Gastrocnemius medialis (tissue), 4 donors: ENCODE measurements around the gene LYRM7. TPM values are rescaled to one million over a fixed set of nuclear protein-coding genes. Genes with fewer than 3 reads are reported as not detected.

ENCODE experiments used
- ATAC-seq, 2 donors: fragments of 150-250 bp; one replicate each; pipeline ENCODE4 v1.9.1; 2016
- DNase-seq, 2 donors: peaks; one replicate each; pipeline ENCODE4 v3.0.0-alpha.2; 2019
- H3K27ac ChIP-seq, 4 donors: fragments of 200-600 bp; sonication (generic); 1 replicate in 1 of 4; 2 replicates in 3 of 4; pipeline ENCODE4 v1.5.1; 2016 to 2018; ENCODE audit warnings: mild to moderate bottlenecking in 2 of 4, moderate library complexity in 1 of 4
- H3K27me3 ChIP-seq, 3 donors: fragments of 200-600 bp; sonication (generic) in 2 of 3; 1 replicate in 1 of 3; 2 replicates in 2 of 3; pipeline versions ENCODE4 v1.5.1 to v1.6.0; 2016 to 2019; ENCODE audit warnings: mild to moderate bottlenecking in 1 of 3, moderate library complexity in 1 of 3
- H3K36me3 ChIP-seq, 2 donors: fragments of 200-600 bp; sonication (generic) in 1 of 2; one replicate each; pipeline ENCODE4 v1.5.1; 2017 to 2018
- H3K4me1 ChIP-seq, 2 donors: fragments of 200-600 bp; sonication (generic) in 1 of 2; one replicate each; pipeline ENCODE4 v1.5.1; 2016 to 2017; ENCODE audit warnings: mild to moderate bottlenecking in 2 of 2
- H3K4me3 ChIP-seq, 4 donors: fragments of 200-600 bp; sonication (generic) in 3 of 4; 1 replicate in 1 of 4; 2 replicates in 3 of 4; pipeline ENCODE4 v1.5.1; 2016 to 2019; ENCODE audit warnings: mild to moderate bottlenecking in 2 of 4
- H3K9me3 ChIP-seq, 3 donors: fragments of 200-600 bp; sonication (generic) in 2 of 3; 1 replicate in 1 of 3; 2 replicates in 2 of 3; pipeline ENCODE4 v1.5.1; 2016 to 2019
- CTCF ChIP-seq, 5 experiments: fragments of 450-650 bp in 3 of 5; fragments of 200-600 bp in 2 of 5; sonication (generic) in 2 of 5; IDR thresholded peaks in 4 of 5; conservative IDR thresholded peaks in 1 of 5; 1 replicate in 4 of 5; 2 replicates in 1 of 5; pipeline ENCODE4 v1.5.1; 2016 to 2019; ENCODE audit warnings: antibody characterized with exemption in 5 of 5, mild to moderate bottlenecking in 3 of 5, moderate library complexity in 3 of 5
- POLR2A ChIP-seq, 2 donors: fragments of 450-650 bp; IDR thresholded peaks; one replicate each; pipeline ENCODE4 v1.6.1; 2017; ENCODE audit warnings: antibody characterized with exemption in 2 of 2, mild to moderate bottlenecking in 2 of 2, moderate library complexity in 2 of 2
- in situ Hi-C, 4 donors: fragments of 200-750 bp; cut with MboI; loops; one replicate each; pipeline versions ENCODE4 v1.15.0 to v1.8.0; 2017; ENCODE audit warnings: low sequenced_read_pairs in 4 of 4
- intact Hi-C: fragments of 100-400 bp; cut with DNase I; formaldehyde crosslinking; loops from one replicate; pipeline ENCODE4 v1.15.1; 2023; ENCODE audit warnings: low total_unique reads
- total RNA-seq, 4 donors: library from RNA; depleted of rRNA; stranded (reverse); fragments of >200 nt; gene quantifications; one replicate each; pipeline versions ENCODE4 v1.1.0 to v1.2.3, GENCODE V29; 2016

LYRM7 gene
- total RNA-seq, 4 donors from 2014 or later = 9.8 to 38.8 (median 14.7) TPM

GRCh38 chr5:131229623-131230022 is 58.9 kb downstream of the LYRM7 start:
- H3K4me1 ChIP-seq = no peaks in the 10 kb centered on the region
- H3K27ac ChIP-seq = no peak overlapping the region
- in situ Hi-C loops (no loop called here), intact Hi-C loops (no loop called here)
- no peaks in the 10 kb centered on the region for H3K36me3 ChIP-seq
- no peak for DNase-seq
- no peaks in the 10 kb centered on the region for H3K9me3 ChIP-seq
- H3K27me3 ChIP-seq = no peaks in the 10 kb centered on the region
- TF ChIP-seq POLR2A (IDR thresholded peaks at IDR 0.05) = no peak
- no peak for TF ChIP-seq CTCF (IDR thresholded peaks at IDR 0.05 in 4 of 5, conservative IDR thresholded peaks at IDR 0.05 in 1 of 5)
- no peak overlapping the region for H3K4me3 ChIP-seq
- ATAC-seq = no peak

GRCh38 chr5:131230406-131230805 is 59.7 kb downstream of the LYRM7 start:
- Histone ChIP-seq H3K27ac (no peak overlapping the region), H3K4me3 (no peak overlapping the region), H3K27me3 (no peaks in the 10 kb centered on the region), H3K36me3 (no peaks in the 10 kb centered on the region), H3K9me3 (no peaks in the 10 kb centered on the region), H3K4me1 (no peaks in the 10 kb centered on the region)
- intact Hi-C loops (no loop called here), in situ Hi-C loops (no loop called here)
- DNase-seq (no peak), ATAC-seq (no peak)
- no peak for TF ChIP-seq CTCF (IDR thresholded peaks at IDR 0.05 in 4 of 5, conservative IDR thresholded peaks at IDR 0.05 in 1 of 5)
- no peak for TF ChIP-seq POLR2A (IDR thresholded peaks at IDR 0.05)

- no peak for TF ChIP-seq POLR2A (IDR thresholded peaks at IDR 0.05)
- TF ChIP-seq CTCF (IDR thresholded peaks at IDR 0.05 in 4 of 5, conservative IDR thresholded peaks at IDR 0.05 in 1 of 5) = no peak
- intact Hi-C loops (loop anchor here (5.0 kb wide), 1 partner anchor 1197 kb away; no protein-coding TSS in a partner anchor), in situ Hi-C loops (no loop called here)
- H3K36me3 ChIP-seq = no peaks in the 10 kb centered on the region
- H3K27ac ChIP-seq = no peak overlapping the region
- no peaks in the 10 kb centered on the region for H3K27me3 ChIP-seq
- no peaks in the 10 kb centered on the region for H3K9me3 ChIP-seq
- no peaks in the 10 kb centered on the region for H3K4me1 ChIP-seq
- no peak overlapping the region for H3K4me3 ChIP-seq
- no peak for DNase-seq
- no peak for ATAC-seq
These were observed 68.9 kb downstream of the LYRM7 start for GRCh38 chr5:131239686-131240085.

GRCh38 chr5:131242728-131243255 is 72.0 kb downstream of the LYRM7 start:
- no peaks in the 10 kb centered on the region for H3K27me3 ChIP-seq
- no peaks in the 10 kb centered on the region for H3K4me1 ChIP-seq
- no peaks in the 10 kb centered on the region for H3K9me3 ChIP-seq
- in situ Hi-C loops (no loop called here), intact Hi-C loops (loop anchor here (5.0 kb wide), 1 partner anchor 1200 kb away; no protein-coding TSS in a partner anchor)
- no peak overlapping the region for H3K4me3 ChIP-seq
- no peak overlapping the region for H3K27ac ChIP-seq
- TF ChIP-seq POLR2A (IDR thresholded peaks at IDR 0.05) (no peak), CTCF (IDR thresholded peaks at IDR 0.05 in 4 of 5, conservative IDR thresholded peaks at IDR 0.05 in 1 of 5) (no peak)
- no peaks in the 10 kb centered on the region for H3K36me3 ChIP-seq
- no peak for DNase-seq
- ATAC-seq = no peak

- Histone ChIP-seq H3K4me3 (no peak overlapping the region), H3K27me3 (no peaks in the 10 kb centered on the region), H3K9me3 (no peaks in the 10 kb centered on the region), H3K27ac (no peak overlapping the region), H3K4me1 (no peaks in the 10 kb centered on the region), H3K36me3 (no peaks in the 10 kb centered on the region)
- DNase-seq (no peak), ATAC-seq (no peak)
- intact Hi-C loops (no loop called here), in situ Hi-C loops (no loop called here)
- TF ChIP-seq POLR2A (IDR thresholded peaks at IDR 0.05) (no peak), CTCF (IDR thresholded peaks at IDR 0.05 in 4 of 5, conservative IDR thresholded peaks at IDR 0.05 in 1 of 5) (no peak)
These were observed 74.6 kb downstream of the LYRM7 start for GRCh38 chr5:131245312-131245711.
